ENCODE data around the gene LAMTOR2.

The LAMTOR2 gene

DNA sequence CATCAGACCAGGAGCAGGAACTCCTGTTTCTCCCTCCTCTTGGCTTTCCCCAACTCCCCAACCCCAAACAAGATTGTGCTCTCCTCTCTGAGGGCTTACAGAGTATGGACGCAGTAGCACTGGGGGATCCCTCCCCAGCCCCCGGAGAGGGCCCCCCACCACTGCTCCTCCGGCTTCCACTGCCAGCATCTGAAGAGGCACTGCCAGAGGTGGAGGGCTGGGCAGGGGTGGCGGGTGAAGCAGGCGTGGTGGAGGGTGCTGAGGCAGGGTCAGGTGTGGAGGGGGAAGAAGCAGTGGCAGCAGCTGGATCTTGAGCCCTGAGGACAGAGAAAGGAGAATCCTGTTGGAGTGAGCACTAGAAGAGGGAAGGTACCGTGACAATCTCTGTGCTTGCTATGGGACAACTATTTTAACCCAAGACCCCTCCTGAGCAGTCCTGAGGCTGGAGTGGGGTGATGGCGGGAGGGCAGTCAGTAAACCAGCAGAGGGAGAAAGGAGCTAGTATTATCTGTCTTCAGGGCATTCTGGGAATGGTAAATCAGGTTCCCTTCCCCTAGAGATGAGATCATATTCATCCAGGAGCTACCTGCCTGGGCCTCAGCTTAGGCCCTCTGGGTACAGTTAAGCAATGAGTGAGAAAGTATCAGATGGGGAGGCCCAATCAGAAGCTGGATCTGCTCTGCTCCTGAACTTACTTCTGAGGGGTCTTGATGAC lies 3.4 kb upstream of the LAMTOR2 start:
- Histone ChIP-seq H3K9me3 (ENCODE audit: control insufficient read depth in 1 of 2, low read length in 2 of 2) (no peaks in the 10 kb centered on the region), H3K27ac (ENCODE audit: low read depth, low read length) (no peak overlapping the region), H3K27me3 (ENCODE audit: control insufficient read depth in 1 of 2, insufficient read depth in 2 of 2, low read length in 2 of 2) (no peaks in the 10 kb centered on the region), H3K4me3 (ENCODE audit: low read depth in 1 of 2, low read length in 2 of 2) (no peak overlapping the region), H3K9ac (ENCODE audit: low read depth in 1 of 2, low read length in 2 of 2) (no peak overlapping the region), H3K4me1 (ENCODE audit: control insufficient read depth in 1 of 2, insufficient read depth in 2 of 2, low read length in 2 of 2) (peaks cover 7 to 19% of the 10 kb centered on the region in 2 donors), H3K36me3 (ENCODE audit: control insufficient read depth in 1 of 2, insufficient read depth in 2 of 2, low read length in 2 of 2) (peaks cover 7 to 27% of the 10 kb centered on the region in 2 donors)

DNA sequence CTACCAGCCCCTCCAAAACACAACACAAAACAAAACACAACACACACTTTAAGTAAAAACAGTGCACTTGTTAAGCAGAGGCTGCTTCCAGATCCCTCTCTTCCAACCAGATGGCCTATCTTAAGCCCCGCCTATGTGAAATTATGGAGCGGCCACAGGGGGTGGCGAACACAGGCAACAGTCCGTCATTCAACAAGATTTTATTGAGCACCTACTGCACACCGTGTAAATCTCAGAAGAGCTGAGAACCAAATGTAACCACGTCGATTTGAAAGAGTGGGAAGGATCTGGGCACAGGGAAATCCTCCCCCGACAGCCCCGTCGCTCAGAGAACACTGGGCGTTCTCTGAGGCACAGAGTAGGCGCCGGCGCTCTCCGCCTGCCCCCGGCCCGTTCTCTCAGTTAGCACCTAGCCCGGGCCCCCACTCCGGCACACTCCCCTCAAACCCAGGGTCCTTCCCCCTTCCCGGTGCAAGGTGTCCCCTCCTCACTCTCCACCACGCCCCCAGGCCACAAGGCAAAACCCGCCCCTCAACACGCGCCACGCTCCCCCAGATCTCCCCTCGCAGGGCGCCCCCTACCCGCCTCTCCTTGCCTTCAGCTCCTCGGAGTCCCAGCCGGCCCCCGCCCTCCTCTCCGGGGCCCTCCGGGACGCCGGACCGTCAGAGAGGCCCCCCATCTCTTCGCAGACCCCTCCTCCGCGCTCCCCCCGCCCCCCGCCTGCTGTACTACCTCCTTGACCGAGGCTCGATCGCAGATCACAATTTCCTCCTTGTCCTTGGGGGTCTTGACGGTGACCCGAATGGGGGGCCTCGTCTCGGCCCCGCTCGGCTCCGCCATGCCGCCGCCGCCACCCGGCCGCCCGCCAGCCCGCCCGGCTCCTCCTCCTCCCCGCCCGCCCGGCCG lies 1.5 kb upstream of the LAMTOR2 start:
- no peaks in the 10 kb centered on the region for H3K27me3 ChIP-seq (ENCODE audit: control insufficient read depth in 1 of 2, insufficient read depth in 2 of 2, low read length in 2 of 2)
- H3K36me3 ChIP-seq (ENCODE audit: control insufficient read depth in 1 of 2, insufficient read depth in 2 of 2, low read length in 2 of 2): peaks cover 5 to 24% of the 10 kb centered on the region in 2 donors
- H3K9me3 ChIP-seq (ENCODE audit: control insufficient read depth in 1 of 2, low read length in 2 of 2): no peaks in the 10 kb centered on the region
- H3K4me1 ChIP-seq (ENCODE audit: control insufficient read depth in 1 of 2, insufficient read depth in 2 of 2, low read length in 2 of 2): peaks cover 7 to 24% of the 10 kb centered on the region in 2 donors
- peak overlapping the region; percentile 71 to 78 for H3K4me3 ChIP-seq (ENCODE audit: low read depth in 1 of 2, low read length in 2 of 2)
- H3K27ac ChIP-seq (ENCODE audit: low read depth, low read length): no peak overlapping the region
- H3K9ac ChIP-seq (ENCODE audit: low read depth in 1 of 2, low read length in 2 of 2): peak overlapping the region; percentile 44 to 60

DNA sequence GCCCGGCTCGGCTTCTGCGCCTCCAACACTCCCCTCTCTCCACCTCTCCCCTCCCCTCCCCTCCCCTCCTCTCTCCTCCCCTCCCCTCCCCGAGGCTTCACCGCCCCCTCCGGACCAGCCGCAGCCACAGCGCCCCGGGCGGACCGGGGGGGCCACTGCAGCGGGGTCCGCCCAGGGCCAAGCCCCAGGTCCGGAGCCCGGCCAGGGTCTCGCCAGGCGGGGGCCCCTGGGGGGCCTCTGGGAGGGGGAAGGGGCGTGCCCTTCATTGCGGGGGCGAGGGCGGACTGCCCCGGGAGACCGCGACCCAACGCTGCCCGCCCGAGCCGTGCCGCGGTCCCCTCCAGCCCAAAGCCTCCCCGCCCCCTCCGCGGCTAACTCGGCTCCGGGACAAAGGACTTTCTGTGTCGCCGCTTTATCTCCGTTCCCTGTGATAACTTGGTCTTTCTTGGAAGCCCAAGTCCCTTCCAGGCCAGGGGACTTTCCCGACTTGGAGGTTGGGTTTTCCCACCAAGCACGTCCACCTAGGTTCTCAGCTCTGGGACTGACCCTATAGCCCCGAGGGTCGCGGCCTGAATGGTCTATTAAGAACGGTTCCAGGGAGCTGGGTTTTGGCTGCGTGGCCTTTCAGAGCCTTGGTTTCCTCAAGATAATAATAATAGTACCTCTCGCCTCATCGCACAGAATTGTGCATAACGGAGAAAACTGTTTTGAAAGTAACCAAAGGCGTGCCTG lies 648 bp upstream of the LAMTOR2 start, which contains the start of gene UBQLN4:
Gene UBQLN4 (minus strand): TSS at position 31 of the 732 bp plus-strand sequence. CDS start 97 bp downstream, outside the sequence.
- H3K9me3 ChIP-seq (ENCODE audit: control insufficient read depth in 1 of 2, low read length in 2 of 2): no peaks in the 10 kb centered on the region
- peaks cover 7 to 24% of the 10 kb centered on the region in 2 donors for H3K4me1 ChIP-seq (ENCODE audit: control insufficient read depth in 1 of 2, insufficient read depth in 2 of 2, low read length in 2 of 2)
- peak within 1 kb of the TSS; percentile 82 for H3K27ac ChIP-seq (ENCODE audit: low read depth, low read length)
- peaks cover 0 to 21% of the 10 kb centered on the region in 2 donors for H3K36me3 ChIP-seq (ENCODE audit: control insufficient read depth in 1 of 2, insufficient read depth in 2 of 2, low read length in 2 of 2)
- peak within 1 kb of the TSS; percentile 94 to 95 for H3K9ac ChIP-seq (ENCODE audit: low read depth in 1 of 2, low read length in 2 of 2)
- peak within 1 kb of the TSS; percentile 98 for H3K4me3 ChIP-seq (ENCODE audit: low read depth in 1 of 2, low read length in 2 of 2)
- H3K27me3 ChIP-seq (ENCODE audit: control insufficient read depth in 1 of 2, insufficient read depth in 2 of 2, low read length in 2 of 2): no peaks in the 10 kb centered on the region

DNA sequence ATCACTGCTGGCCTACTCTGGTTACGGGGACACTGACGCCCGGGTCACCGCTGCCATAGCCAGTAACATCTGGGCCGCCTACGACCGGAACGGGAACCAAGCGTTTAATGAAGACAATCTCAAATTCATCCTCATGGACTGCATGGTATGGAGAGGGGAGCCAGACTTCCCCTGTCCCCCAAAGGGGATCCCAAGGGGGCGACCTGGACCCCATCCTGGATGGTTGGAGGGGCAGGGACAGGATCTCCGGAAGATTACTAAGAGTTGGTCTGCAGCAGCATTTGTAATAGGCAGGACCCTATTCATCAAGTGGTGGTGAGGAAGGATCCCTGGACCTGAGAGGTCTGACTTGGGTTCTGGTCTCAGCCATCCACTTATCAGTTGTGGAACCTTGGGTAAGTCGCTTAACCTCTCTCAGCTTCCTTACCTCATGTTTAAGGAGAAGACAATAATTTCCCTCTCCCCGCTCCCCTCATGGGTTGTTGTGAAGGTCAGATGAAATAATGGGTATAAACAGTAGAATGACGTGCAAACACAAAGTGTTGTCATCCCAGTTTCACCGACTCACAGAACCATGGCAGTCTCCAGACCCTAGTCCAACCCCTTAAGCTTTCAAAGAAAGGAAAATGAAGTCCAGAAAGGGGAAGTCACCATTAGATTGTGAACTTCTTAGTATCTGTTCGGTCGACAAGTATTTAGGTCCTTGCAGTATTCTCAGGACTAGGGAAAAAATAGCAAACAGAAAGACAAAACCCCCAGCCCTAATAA lies 883 bp downstream of the LAMTOR2 start:
- Histone ChIP-seq H3K27ac (ENCODE audit: low read depth, low read length) (no peak overlapping the region), H3K4me3 (ENCODE audit: low read depth in 1 of 2, low read length in 2 of 2) (peak overlapping the region; percentile 98), H3K9me3 (ENCODE audit: control insufficient read depth in 1 of 2, low read length in 2 of 2) (no peaks in the 10 kb centered on the region), H3K27me3 (ENCODE audit: control insufficient read depth in 1 of 2, insufficient read depth in 2 of 2, low read length in 2 of 2) (no peaks in the 10 kb centered on the region), H3K4me1 (ENCODE audit: control insufficient read depth in 1 of 2, insufficient read depth in 2 of 2, low read length in 2 of 2) (peaks cover 7 to 24% of the 10 kb centered on the region in 2 donors), H3K9ac (ENCODE audit: low read depth in 1 of 2, low read length in 2 of 2) (peak overlapping the region; percentile 94 to 95), H3K36me3 (ENCODE audit: control insufficient read depth in 1 of 2, insufficient read depth in 2 of 2, low read length in 2 of 2) (peaks cover 0 to 5% of the 10 kb centered on the region in 2 donors)

DNA sequence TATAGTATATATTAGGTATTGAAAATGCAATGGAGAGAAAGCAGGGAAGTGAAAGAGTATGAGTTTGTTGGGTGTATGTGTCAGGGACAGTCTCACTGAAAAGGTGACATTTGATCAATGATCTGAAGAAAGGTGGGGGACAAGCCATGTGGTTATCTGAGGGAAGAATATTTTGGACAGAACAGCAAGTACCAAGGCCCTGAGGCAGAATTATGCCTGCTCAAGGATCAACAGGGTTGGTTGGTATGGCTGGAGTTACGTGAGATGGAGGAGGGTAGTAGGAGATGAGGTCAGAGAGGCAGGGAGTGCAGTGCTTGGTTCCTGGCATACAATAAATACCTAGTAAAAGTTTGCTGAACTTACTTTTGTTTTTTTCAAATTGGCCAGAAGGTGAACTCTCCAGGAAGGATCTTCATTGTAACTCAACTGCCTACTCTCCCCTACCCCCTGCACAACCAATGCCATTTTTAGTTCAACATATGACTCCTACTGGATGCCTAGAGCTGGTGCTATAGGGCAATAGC lies 1.8 kb downstream of the LAMTOR2 start:
- Histone ChIP-seq H3K4me1 (ENCODE audit: control insufficient read depth in 1 of 2, insufficient read depth in 2 of 2, low read length in 2 of 2) (peaks cover 7 to 24% of the 10 kb centered on the region in 2 donors), H3K27ac (ENCODE audit: low read depth, low read length) (no peak overlapping the region), H3K36me3 (ENCODE audit: control insufficient read depth in 1 of 2, insufficient read depth in 2 of 2, low read length in 2 of 2) (peaks cover 0 to 5% of the 10 kb centered on the region in 2 donors), H3K9ac (ENCODE audit: low read depth in 1 of 2, low read length in 2 of 2) (no peak overlapping the region), H3K27me3 (ENCODE audit: control insufficient read depth in 1 of 2, insufficient read depth in 2 of 2, low read length in 2 of 2) (no peaks in the 10 kb centered on the region), H3K9me3 (ENCODE audit: control insufficient read depth in 1 of 2, low read length in 2 of 2) (no peaks in the 10 kb centered on the region), H3K4me3 (ENCODE audit: low read depth in 1 of 2, low read length in 2 of 2) (no peak overlapping the region)

DNA sequence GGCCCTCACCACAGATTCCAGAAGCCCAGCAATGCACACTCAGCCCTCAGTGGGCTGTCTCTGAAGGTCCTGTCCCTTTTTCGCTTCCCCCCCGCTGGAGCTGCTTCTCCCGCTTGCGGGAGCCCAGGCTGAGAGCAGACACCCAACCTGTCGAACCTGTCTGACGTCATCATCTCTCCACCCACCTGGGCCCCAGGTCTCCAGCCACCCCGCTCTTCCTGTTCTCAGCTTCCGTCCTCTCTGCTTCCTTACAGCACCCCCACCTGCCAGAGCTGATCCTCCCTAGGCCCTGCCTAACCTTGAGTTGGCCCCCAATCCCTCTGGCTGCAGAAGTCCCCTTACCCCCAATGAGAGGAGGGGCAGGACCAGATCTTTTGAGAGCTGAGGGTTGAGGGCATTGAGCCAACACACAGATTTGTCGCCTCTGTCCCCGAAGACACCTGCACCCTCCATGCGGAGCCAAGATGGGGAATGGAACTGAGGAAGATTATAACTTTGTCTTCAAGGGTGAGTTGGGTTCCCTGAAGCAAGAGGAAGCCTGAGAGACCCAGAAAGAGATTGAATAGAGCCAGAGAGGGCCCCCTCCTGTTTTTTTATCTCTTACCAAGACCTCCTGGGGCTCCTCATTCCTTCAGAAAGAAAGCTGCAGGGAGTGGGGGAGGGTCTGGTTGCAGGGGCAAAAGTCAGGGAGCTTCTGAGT lies 6.5 kb downstream of the LAMTOR2 start, which contains the start of gene RAB25:
Gene RAB25 (plus strand): TSS at position 224 of the 700 bp plus-strand sequence. CDS start 241 bp downstream, at position 465.
- peak within 1 kb of the TSS; percentile 64 to 85 for H3K9ac ChIP-seq (ENCODE audit: low read depth in 1 of 2, low read length in 2 of 2)
- no peaks in the 10 kb centered on the region for H3K27me3 ChIP-seq (ENCODE audit: control insufficient read depth in 1 of 2, insufficient read depth in 2 of 2, low read length in 2 of 2)
- H3K4me1 ChIP-seq (ENCODE audit: control insufficient read depth in 1 of 2, insufficient read depth in 2 of 2, low read length in 2 of 2): peaks cover 0 to 13% of the 10 kb centered on the region in 2 donors
- no peaks in the 10 kb centered on the region for H3K9me3 ChIP-seq (ENCODE audit: control insufficient read depth in 1 of 2, low read length in 2 of 2)
- peak within 1 kb of the TSS; percentile 46 for H3K27ac ChIP-seq (ENCODE audit: low read depth, low read length)
- peaks cover 0 to 18% of the 10 kb centered on the region in 2 donors for H3K36me3 ChIP-seq (ENCODE audit: control insufficient read depth in 1 of 2, insufficient read depth in 2 of 2, low read length in 2 of 2)
- peak within 1 kb of the TSS; percentile 86 to 87 for H3K4me3 ChIP-seq (ENCODE audit: low read depth in 1 of 2, low read length in 2 of 2)

DNA sequence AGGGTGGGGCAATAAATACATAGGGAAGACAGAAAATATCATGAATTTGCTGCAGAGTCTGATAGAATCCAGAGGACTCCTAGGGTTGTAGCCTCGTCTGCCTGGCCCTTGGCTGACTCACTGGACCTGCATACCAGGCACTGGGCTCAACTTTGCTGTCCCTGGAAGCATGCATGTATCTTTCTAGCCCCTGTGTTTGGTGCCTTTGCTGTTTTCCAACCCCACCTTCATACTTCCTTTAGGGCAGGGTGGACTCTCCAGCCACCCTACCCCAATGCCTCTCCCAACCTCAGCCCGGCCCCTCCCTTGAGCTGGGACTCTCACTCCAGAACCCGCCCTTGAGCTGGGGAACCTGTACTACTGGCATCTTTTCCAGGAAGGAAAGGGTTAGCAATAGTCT lies 7.6 kb downstream of the LAMTOR2 start:
- peaks cover 0 to 8% of the 10 kb centered on the region in 2 donors for H3K4me1 ChIP-seq (ENCODE audit: control insufficient read depth in 1 of 2, insufficient read depth in 2 of 2, low read length in 2 of 2)
- peaks cover 0 to 18% of the 10 kb centered on the region in 2 donors for H3K36me3 ChIP-seq (ENCODE audit: control insufficient read depth in 1 of 2, insufficient read depth in 2 of 2, low read length in 2 of 2)
- H3K9ac ChIP-seq (ENCODE audit: low read depth in 1 of 2, low read length in 2 of 2): peak overlapping the region; percentile 64 to 85
- H3K9me3 ChIP-seq (ENCODE audit: control insufficient read depth in 1 of 2, low read length in 2 of 2): no peaks in the 10 kb centered on the region
- H3K4me3 ChIP-seq (ENCODE audit: low read depth in 1 of 2, low read length in 2 of 2): peak overlapping the region; percentile 86 to 87
- H3K27ac ChIP-seq (ENCODE audit: low read depth, low read length): no peak overlapping the region
- no peaks in the 10 kb centered on the region for H3K27me3 ChIP-seq (ENCODE audit: control insufficient read depth in 1 of 2, insufficient read depth in 2 of 2, low read length in 2 of 2)

DNA sequence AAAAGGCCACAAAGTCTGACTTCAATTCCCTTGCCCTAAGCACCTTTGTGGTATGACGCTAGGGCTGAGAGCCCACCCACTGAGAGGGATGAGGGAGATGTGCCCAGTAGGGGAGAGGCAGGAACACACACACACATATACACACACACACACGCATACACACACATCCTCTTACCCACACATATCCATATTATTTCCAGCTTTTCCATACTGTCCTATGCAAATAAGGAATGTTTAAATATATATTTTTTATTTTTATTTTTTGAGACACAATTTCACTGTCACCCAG lies 9.4 kb downstream of the LAMTOR2 start:
- Histone ChIP-seq H3K27ac (ENCODE audit: low read depth, low read length) (no peak overlapping the region), H3K4me1 (ENCODE audit: control insufficient read depth in 1 of 2, insufficient read depth in 2 of 2, low read length in 2 of 2) (peaks cover 0 to 8% of the 10 kb centered on the region in 2 donors), H3K36me3 (ENCODE audit: control insufficient read depth in 1 of 2, insufficient read depth in 2 of 2, low read length in 2 of 2) (peaks cover 0 to 21% of the 10 kb centered on the region in 2 donors), H3K27me3 (ENCODE audit: control insufficient read depth in 1 of 2, insufficient read depth in 2 of 2, low read length in 2 of 2) (no peaks in the 10 kb centered on the region), H3K9ac (ENCODE audit: low read depth in 1 of 2, low read length in 2 of 2) (no peak overlapping the region), H3K9me3 (ENCODE audit: control insufficient read depth in 1 of 2, low read length in 2 of 2) (no peaks in the 10 kb centered on the region), H3K4me3 (ENCODE audit: low read depth in 1 of 2, low read length in 2 of 2) (no peak overlapping the region)

DNA sequence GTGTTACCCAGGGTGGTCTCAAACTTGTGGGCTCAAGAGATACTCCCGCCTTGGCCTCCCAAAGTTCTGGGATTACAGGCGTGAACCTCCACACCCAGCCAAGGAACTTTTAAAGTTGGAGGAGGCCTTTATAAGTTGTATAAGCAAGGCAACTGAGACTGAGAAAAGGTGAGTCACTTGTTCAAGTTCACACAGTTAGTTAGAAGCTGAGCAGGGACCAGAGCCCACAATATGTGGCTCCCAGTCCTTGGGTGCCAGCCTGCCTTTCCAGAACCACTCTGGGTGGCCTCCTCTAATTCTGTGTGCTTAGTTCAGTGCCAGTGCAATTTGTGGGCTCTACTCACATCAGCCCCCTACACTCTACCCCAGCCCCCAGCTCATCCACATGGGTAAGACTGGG lies 10.0 kb downstream of the LAMTOR2 start:
- no peak overlapping the region for H3K4me3 ChIP-seq (ENCODE audit: low read depth in 1 of 2, low read length in 2 of 2)
- no peaks in the 10 kb centered on the region for H3K9me3 ChIP-seq (ENCODE audit: control insufficient read depth in 1 of 2, low read length in 2 of 2)
- H3K9ac ChIP-seq (ENCODE audit: low read depth in 1 of 2, low read length in 2 of 2): no peak overlapping the region
- H3K27ac ChIP-seq (ENCODE audit: low read depth, low read length): no peak overlapping the region
- H3K4me1 ChIP-seq (ENCODE audit: control insufficient read depth in 1 of 2, insufficient read depth in 2 of 2, low read length in 2 of 2): peaks cover 0 to 8% of the 10 kb centered on the region in 2 donors
- H3K36me3 ChIP-seq (ENCODE audit: control insufficient read depth in 1 of 2, insufficient read depth in 2 of 2, low read length in 2 of 2): peaks cover 2 to 23% of the 10 kb centered on the region in 2 donors
- H3K27me3 ChIP-seq (ENCODE audit: control insufficient read depth in 1 of 2, insufficient read depth in 2 of 2, low read length in 2 of 2): no peaks in the 10 kb centered on the region
